ENCODE measurements around the gene SPINK8.

DNA sequence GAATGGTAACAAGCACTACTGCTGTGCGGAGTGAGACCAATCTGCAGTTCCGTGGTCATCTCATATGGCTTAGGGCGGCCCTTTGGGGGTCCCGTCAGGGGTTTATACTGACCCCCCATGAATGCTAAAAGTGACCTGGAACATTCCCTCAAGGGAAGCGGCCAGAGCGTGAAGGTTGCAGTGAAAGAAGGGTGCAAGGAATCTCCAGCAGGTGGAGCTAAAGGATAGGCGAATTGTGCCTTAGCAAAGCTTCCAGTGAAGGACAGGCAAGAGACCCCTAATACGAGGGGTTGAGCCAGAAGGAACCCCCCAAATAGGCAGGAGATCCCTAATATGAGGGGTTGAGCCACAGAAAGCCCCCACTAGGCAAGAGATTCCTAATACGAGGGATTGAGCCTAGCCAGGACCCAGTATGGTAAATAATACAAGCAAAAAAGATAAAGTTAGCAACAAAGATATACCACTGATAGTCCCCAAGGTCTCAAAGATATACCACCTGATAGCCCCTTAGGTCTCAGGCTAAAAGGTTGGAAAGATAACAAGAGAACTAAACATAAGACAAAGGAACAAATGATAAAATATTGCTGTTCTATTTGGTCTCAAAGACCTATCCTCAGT is 59.8 kb downstream of the SPINK8 start:
- TF ChIP-seq, protein P1, sequence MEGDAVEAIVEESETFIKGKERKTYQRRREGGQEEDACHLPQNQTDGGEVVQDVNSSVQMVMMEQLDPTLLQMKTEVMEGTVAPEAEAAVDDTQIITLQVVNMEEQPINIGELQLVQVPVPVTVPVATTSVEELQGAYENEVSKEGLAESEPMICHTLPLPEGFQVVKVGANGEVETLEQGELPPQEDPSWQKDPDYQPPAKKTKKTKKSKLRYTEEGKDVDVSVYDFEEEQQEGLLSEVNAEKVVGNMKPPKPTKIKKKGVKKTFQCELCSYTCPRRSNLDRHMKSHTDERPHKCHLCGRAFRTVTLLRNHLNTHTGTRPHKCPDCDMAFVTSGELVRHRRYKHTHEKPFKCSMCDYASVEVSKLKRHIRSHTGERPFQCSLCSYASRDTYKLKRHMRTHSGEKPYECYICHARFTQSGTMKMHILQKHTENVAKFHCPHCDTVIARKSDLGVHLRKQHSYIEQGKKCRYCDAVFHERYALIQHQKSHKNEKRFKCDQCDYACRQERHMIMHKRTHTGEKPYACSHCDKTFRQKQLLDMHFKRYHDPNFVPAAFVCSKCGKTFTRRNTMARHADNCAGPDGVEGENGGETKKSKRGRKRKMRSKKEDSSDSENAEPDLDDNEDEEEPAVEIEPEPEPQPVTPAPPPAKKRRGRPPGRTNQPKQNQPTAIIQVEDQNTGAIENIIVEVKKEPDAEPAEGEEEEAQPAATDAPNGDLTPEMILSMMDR (IDR thresholded peaks at IDR 0.05; ENCODE audit: low read depth, low read length, missing input control), result peak; percentile 85
- TF ChIP-seq GABPA (IDR thresholded peaks at IDR 0.05 in 1 of 2, conservative IDR thresholded peaks at IDR 0.05 in 1 of 2) (no peak), NR2F2 (IDR thresholded peaks at IDR 0.05) (no peak), EGR1 (IDR thresholded peaks at IDR 0.05; ENCODE audit: low read depth in 2 of 2) (no peak), RAD21 (IDR thresholded peaks at IDR 0.05) (peak; percentile 93 to 96), TAF1 (conservative IDR thresholded peaks at IDR 0.05) (no peak), HNF4A (conservative IDR thresholded peaks at IDR 0.05) (no peak), JUND (IDR thresholded peaks at IDR 0.05) (no peak)
- TF ChIP-seq, protein P2, sequence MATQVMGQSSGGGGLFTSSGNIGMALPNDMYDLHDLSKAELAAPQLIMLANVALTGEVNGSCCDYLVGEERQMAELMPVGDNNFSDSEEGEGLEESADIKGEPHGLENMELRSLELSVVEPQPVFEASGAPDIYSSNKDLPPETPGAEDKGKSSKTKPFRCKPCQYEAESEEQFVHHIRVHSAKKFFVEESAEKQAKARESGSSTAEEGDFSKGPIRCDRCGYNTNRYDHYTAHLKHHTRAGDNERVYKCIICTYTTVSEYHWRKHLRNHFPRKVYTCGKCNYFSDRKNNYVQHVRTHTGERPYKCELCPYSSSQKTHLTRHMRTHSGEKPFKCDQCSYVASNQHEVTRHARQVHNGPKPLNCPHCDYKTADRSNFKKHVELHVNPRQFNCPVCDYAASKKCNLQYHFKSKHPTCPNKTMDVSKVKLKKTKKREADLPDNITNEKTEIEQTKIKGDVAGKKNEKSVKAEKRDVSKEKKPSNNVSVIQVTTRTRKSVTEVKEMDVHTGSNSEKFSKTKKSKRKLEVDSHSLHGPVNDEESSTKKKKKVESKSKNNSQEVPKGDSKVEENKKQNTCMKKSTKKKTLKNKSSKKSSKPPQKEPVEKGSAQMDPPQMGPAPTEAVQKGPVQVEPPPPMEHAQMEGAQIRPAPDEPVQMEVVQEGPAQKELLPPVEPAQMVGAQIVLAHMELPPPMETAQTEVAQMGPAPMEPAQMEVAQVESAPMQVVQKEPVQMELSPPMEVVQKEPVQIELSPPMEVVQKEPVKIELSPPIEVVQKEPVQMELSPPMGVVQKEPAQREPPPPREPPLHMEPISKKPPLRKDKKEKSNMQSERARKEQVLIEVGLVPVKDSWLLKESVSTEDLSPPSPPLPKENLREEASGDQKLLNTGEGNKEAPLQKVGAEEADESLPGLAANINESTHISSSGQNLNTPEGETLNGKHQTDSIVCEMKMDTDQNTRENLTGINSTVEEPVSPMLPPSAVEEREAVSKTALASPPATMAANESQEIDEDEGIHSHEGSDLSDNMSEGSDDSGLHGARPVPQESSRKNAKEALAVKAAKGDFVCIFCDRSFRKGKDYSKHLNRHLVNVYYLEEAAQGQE (IDR thresholded peaks at IDR 0.05), result no peak
- TF ChIP-seq, protein P3, sequence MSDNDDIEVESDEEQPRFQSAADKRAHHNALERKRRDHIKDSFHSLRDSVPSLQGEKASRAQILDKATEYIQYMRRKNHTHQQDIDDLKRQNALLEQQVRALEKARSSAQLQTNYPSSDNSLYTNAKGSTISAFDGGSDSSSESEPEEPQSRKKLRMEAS (IDR thresholded peaks at IDR 0.05), result no peak
- TF ChIP-seq, protein P4, sequence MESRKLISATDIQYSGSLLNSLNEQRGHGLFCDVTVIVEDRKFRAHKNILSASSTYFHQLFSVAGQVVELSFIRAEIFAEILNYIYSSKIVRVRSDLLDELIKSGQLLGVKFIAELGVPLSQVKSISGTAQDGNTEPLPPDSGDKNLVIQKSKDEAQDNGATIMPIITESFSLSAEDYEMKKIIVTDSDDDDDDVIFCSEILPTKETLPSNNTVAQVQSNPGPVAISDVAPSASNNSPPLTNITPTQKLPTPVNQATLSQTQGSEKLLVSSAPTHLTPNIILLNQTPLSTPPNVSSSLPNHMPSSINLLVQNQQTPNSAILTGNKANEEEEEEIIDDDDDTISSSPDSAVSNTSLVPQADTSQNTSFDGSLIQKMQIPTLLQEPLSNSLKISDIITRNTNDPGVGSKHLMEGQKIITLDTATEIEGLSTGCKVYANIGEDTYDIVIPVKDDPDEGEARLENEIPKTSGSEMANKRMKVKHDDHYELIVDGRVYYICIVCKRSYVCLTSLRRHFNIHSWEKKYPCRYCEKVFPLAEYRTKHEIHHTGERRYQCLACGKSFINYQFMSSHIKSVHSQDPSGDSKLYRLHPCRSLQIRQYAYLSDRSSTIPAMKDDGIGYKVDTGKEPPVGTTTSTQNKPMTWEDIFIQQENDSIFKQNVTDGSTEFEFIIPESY (IDR thresholded peaks at IDR 0.05), result no peak

Data from liver (tissue), 3 donors.